HL-60 (cell line): Measurements from ENCODE around the gene CSHL1.
"Not testable (repeated sequence)": the region's sequence is repeated elsewhere in the genome, so short reads cannot be mapped to it uniquely, and the experiment has no call there.

Experiments
- GABPA ChIP-seq: IDR thresholded peaks from 2 replicates; pipeline ENCODE4 v1.6.1; 2012; ENCODE audit warnings: low read depth
- POLR2AphosphoS5 ChIP-seq: IDR thresholded peaks from 2 replicates; pipeline ENCODE4 v1.6.1; 2012; ENCODE audit warnings: low read depth
- REST ChIP-seq: IDR thresholded peaks from 2 replicates; pipeline ENCODE4 v1.6.1; 2012; ENCODE audit warnings: low read depth; ENCODE audit not compliant: insufficient replicate concordance
- SPI1 ChIP-seq: IDR thresholded peaks from 2 replicates; pipeline ENCODE4 v1.6.1; 2012; ENCODE audit warnings: low read depth, mild to moderate bottlenecking, borderline replicate concordance
- TF ChIP-seq, protein P1 (sequence below): IDR thresholded peaks from one replicate; pipeline ENCODE4 v1.5.1; 2011; ENCODE audit warnings: low read length, control low read depth, inconsistent platforms; ENCODE audit not compliant: insufficient read depth

DNA sequence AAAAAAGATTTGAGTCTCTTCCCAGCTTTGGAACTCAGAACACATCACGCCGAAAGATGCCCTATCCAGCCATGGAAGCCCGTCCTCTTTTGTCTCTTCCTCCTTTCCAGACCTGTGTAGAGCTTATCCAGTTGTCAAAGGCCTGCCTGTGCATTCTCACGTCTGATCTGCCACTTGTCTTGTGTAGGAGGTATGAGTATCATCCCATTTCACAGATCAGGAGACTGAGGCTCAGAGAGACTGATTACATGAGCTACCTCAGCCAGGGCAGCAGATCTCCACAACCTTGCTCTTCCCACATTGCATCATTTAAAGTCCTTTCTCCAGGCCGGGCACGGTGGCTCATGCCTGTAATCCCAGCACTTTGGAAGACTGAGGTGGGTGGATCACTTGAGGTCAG, 36.4 kb downstream of the CSHL1 start:
- TF ChIP-seq, protein P1, sequence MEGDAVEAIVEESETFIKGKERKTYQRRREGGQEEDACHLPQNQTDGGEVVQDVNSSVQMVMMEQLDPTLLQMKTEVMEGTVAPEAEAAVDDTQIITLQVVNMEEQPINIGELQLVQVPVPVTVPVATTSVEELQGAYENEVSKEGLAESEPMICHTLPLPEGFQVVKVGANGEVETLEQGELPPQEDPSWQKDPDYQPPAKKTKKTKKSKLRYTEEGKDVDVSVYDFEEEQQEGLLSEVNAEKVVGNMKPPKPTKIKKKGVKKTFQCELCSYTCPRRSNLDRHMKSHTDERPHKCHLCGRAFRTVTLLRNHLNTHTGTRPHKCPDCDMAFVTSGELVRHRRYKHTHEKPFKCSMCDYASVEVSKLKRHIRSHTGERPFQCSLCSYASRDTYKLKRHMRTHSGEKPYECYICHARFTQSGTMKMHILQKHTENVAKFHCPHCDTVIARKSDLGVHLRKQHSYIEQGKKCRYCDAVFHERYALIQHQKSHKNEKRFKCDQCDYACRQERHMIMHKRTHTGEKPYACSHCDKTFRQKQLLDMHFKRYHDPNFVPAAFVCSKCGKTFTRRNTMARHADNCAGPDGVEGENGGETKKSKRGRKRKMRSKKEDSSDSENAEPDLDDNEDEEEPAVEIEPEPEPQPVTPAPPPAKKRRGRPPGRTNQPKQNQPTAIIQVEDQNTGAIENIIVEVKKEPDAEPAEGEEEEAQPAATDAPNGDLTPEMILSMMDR = not testable (repeated sequence)
- not testable (repeated sequence) for TF ChIP-seq GABPA, POLR2AphosphoS5, SPI1, REST
